Fibroblast of lung (primary cell): ENCODE measurements around the gene DOHH. TPM values are rescaled to one million over a fixed set of nuclear protein-coding genes. Genes with fewer than 3 reads are reported as not detected.

Experiments used
- DNase-seq, 2 donors: peaks; one replicate each; pipeline versions ENCODE4 v3.0.0 to v3.0.0-alpha.2; 2010; ENCODE audit warnings: low read depth in 2 of 2
- H2AFZ ChIP-seq: 2 replicates; pipeline ENCODE4 v1.5.1; 2012; ENCODE audit warnings: low read length, control low read depth, inconsistent platforms
- H3K27ac ChIP-seq: 2 replicates; pipeline ENCODE4 v1.5.1; 2011; ENCODE audit warnings: low read length, control low read depth; ENCODE audit not compliant: insufficient read depth
- H3K27me3 ChIP-seq: 2 replicates; pipeline ENCODE4 v1.5.1; 2011; ENCODE audit warnings: mild to moderate bottlenecking, low read length; ENCODE audit not compliant: control insufficient read depth, insufficient read depth
- H3K36me3 ChIP-seq: 2 replicates; pipeline ENCODE4 v1.5.1; 2011; ENCODE audit warnings: low read length; ENCODE audit not compliant: control insufficient read depth, insufficient read depth
- H3K4me1 ChIP-seq: 2 replicates; pipeline ENCODE4 v1.5.1; 2011; ENCODE audit warnings: low read length; ENCODE audit not compliant: control insufficient read depth, insufficient read depth; ENCODE audit errors: extremely low read depth
- H3K4me2 ChIP-seq: 2 replicates; pipeline ENCODE4 v1.5.1; 2011; ENCODE audit warnings: low read length, control low read depth; ENCODE audit not compliant: insufficient read depth; ENCODE audit errors: extremely low read depth
- H3K4me3 ChIP-seq, 4 experiments: fragments of 200-600 bp in 1 of 4; sonication (generic) in 1 of 4; replicated peaks in 1 of 4; 2 replicates each; pipeline ENCODE4 v1.5.1; 2011 to 2016; ENCODE audit warnings: low read length in 4 of 4, low read depth in 3 of 4, mild to moderate bottlenecking in 3 of 4, control low read depth in 2 of 4, inconsistent platforms in 1 of 4, mixed read lengths in 1 of 4; ENCODE audit not compliant: insufficient read depth in 1 of 4; ENCODE audit errors: control extremely low read depth in 1 of 4
- H3K79me2 ChIP-seq: 2 replicates; pipeline ENCODE4 v1.5.1; 2012; ENCODE audit warnings: mild to moderate bottlenecking, low read length, inconsistent platforms; ENCODE audit not compliant: control insufficient read depth, insufficient read depth
- H3K9ac ChIP-seq: 2 replicates; pipeline ENCODE4 v1.5.1; 2011; ENCODE audit warnings: mild to moderate bottlenecking, low read length, control low read depth; ENCODE audit not compliant: insufficient read depth
- H3K9me3 ChIP-seq: 2 replicates; pipeline ENCODE4 v1.5.1; 2012; ENCODE audit warnings: low read depth, low read length; ENCODE audit not compliant: control insufficient read depth, insufficient read depth
- H4K20me1 ChIP-seq: 2 replicates; pipeline ENCODE4 v1.5.1; 2011; ENCODE audit warnings: low read length; ENCODE audit not compliant: control insufficient read depth, insufficient read depth; ENCODE audit errors: extremely low read depth
- CTCF ChIP-seq, 2 donors: IDR thresholded peaks in 1 of 2; conservative IDR thresholded peaks in 1 of 2; 1 replicate in 1 of 2; 2 replicates in 1 of 2; pipeline ENCODE4 v1.5.1; 2011 to 2012; ENCODE audit warnings: low read length in 2 of 2, control low read depth in 1 of 2, inconsistent platforms in 1 of 2, low read depth in 1 of 2, mild to moderate bottlenecking in 1 of 2
- EZH2 ChIP-seq: IDR thresholded peaks from 2 replicates; pipeline ENCODE4 v1.5.1; 2012; ENCODE audit warnings: low read length, control low read depth, mild to moderate bottlenecking; ENCODE audit errors: missing control alignments
- polyA plus RNA-seq, 2 donors: library from polyadenylated mRNA; depleted of rRNA in 1 of 2; stranded (reverse) in 1 of 2; unstranded in 1 of 2; fragments of >200 nt; gene quantifications; 2 replicates each; pipeline ENCODE4 v1.2.1, GENCODE V29; 2011 to 2012; ENCODE audit warnings: missing spikeins in 1 of 2
- total RNA-seq: library from RNA; depleted of rRNA; stranded (reverse); fragments of >200 nt; gene quantifications from 2 replicates; pipeline ENCODE4 v1.2.1, GENCODE V29; 2014

Gene DOHH
- total and polyA plus RNA-seq, 2 donors (not counting 1 experiment from before 2014, with no cell fraction given) = 4.1 to 10.1 TPM

GRCh38 chr19:3524904-3525451 is 24.5 kb upstream of the DOHH start:
- Histone ChIP-seq H3K27ac (no peak overlapping the region), H3K4me3 (no peak overlapping the region), H4K20me1 (no peaks in the 10 kb centered on the region), H3K9ac (no peak overlapping the region), H3K9me3 (no peaks in the 10 kb centered on the region), H3K36me3 (peaks cover 33% of the 10 kb centered on the region), H3K4me2 (no peak overlapping the region), H3K79me2 (peaks cover 25% of the 10 kb centered on the region), H3K27me3 (no peaks in the 10 kb centered on the region), H2AFZ (no peak overlapping the region), H3K4me1 (no peaks in the 10 kb centered on the region)
- no peak for DNase-seq
- no peak for TF ChIP-seq CTCF (conservative IDR thresholded peaks at IDR 0.05 in 1 of 2, IDR thresholded peaks at IDR 0.05 in 1 of 2; ENCODE audit: low read depth in 1 of 2, low read length in 2 of 2)
- TF ChIP-seq EZH2 = no peak

- H3K4me2 ChIP-seq = no peak overlapping the region
- peaks cover 34% of the 10 kb centered on the region for H3K36me3 ChIP-seq
- no peaks in the 10 kb centered on the region for H4K20me1 ChIP-seq
- TF ChIP-seq EZH2 (no peak), CTCF (conservative IDR thresholded peaks at IDR 0.05 in 1 of 2, IDR thresholded peaks at IDR 0.05 in 1 of 2; ENCODE audit: low read depth in 1 of 2, low read length in 2 of 2) (no peak)
- no peak overlapping the region for H2AFZ ChIP-seq
- H3K4me1 ChIP-seq = no peaks in the 10 kb centered on the region
- H3K4me3 ChIP-seq = no peak overlapping the region
- peaks cover 32% of the 10 kb centered on the region for H3K79me2 ChIP-seq
- DNase-seq = no peak
- no peaks in the 10 kb centered on the region for H3K27me3 ChIP-seq
- no peak overlapping the region for H3K9ac ChIP-seq
- no peaks in the 10 kb centered on the region for H3K9me3 ChIP-seq
- H3K27ac ChIP-seq = no peak overlapping the region
Measured at GRCh38 chr19:3524078-3524842, 23.8 kb upstream of the DOHH start.

- Histone ChIP-seq H3K79me2 (peaks cover 40% of the 10 kb centered on the region), H4K20me1 (no peaks in the 10 kb centered on the region), H3K4me2 (no peak overlapping the region), H3K27me3 (no peaks in the 10 kb centered on the region), H2AFZ (no peak overlapping the region), H3K36me3 (peaks cover 37% of the 10 kb centered on the region), H3K9ac (no peak overlapping the region), H3K4me1 (no peaks in the 10 kb centered on the region), H3K9me3 (no peaks in the 10 kb centered on the region), H3K27ac (no peak overlapping the region), H3K4me3 (no peak overlapping the region)
- TF ChIP-seq CTCF (conservative IDR thresholded peaks at IDR 0.05 in 1 of 2, IDR thresholded peaks at IDR 0.05 in 1 of 2; ENCODE audit: low read depth in 1 of 2, low read length in 2 of 2) (no peak), EZH2 (no peak)
- DNase-seq = no peak
Measured at GRCh38 chr19:3523361-3524077, 23.0 kb upstream of the DOHH start.
